ENCODE results near the gene IFT57. TPM values are rescaled to one million over a fixed set of nuclear protein-coding genes. Genes with fewer than 3 reads are reported as not detected.

IFT57 gene
- total and polyA plus RNA-seq, 10 of the 15 experiments (the other 5 are each of a cell fraction or from before 2014, with no cell fraction given): 1.8 to 25.0 (median 7.5) TPM

DNA sequence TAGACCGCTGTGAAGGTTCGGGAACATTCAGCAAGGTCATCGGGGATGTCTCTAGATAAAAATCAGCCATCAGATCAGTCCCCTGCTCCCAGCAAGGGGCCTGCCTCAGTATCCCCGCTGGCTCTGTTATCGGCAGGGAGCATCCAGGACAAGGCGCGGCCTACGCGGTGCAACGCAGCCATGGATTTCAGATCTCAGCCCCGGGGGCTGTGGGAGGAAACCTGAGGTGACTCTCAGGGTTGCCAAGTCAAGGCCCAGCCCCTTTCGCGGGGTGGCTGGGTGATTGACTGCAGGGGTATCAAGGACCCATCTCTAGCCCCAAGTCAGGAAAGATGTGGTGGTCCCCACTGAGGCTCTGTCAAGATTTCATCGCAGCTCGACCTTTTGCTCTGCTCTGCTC lies 108.2 kb downstream of the IFT57 start:
- no peaks in the 10 kb centered on the region for H3K27me3 ChIP-seq (replicated peaks in 1 of 2; ENCODE audit: control insufficient read depth in 2 of 2, insufficient read depth in 2 of 2, low read length in 1 of 2)
- ChIA-PET CTCF (interaction anchor here (1.2 kb wide), 1 partner anchor 38 kb away, joined by 3 read pairs; no protein-coding TSS in a partner anchor), SMC1A (ENCODE audit: uncharacterized antibody, unreplicated experiment) (interaction anchor here (1.5 kb wide), 1 partner anchor 13 kb away, joined by 3 read pairs; no protein-coding TSS in a partner anchor), RAD21 (ENCODE audit: unreplicated experiment) (no interaction called here), POLR2A (no interaction called here)
- no peak overlapping the region for H3K9ac ChIP-seq (ENCODE audit: control insufficient read depth, insufficient read depth, low read length)
- TF ChIP-seq, protein P1, sequence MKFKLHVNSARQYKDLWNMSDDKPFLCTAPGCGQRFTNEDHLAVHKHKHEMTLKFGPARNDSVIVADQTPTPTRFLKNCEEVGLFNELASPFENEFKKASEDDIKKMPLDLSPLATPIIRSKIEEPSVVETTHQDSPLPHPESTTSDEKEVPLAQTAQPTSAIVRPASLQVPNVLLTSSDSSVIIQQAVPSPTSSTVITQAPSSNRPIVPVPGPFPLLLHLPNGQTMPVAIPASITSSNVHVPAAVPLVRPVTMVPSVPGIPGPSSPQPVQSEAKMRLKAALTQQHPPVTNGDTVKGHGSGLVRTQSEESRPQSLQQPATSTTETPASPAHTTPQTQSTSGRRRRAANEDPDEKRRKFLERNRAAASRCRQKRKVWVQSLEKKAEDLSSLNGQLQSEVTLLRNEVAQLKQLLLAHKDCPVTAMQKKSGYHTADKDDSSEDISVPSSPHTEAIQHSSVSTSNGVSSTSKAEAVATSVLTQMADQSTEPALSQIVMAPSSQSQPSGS (IDR thresholded peaks at IDR 0.05; ENCODE audit: low read length): no peak
- TF ChIP-seq RUNX3 (IDR thresholded peaks at IDR 0.05; ENCODE audit: low read length): no peak
- no peak for TF ChIP-seq KDM1A (IDR thresholded peaks at IDR 0.05; ENCODE audit: borderline replicate concordance)
- no peak for TF ChIP-seq ASH2L (IDR thresholded peaks at IDR 0.05; ENCODE audit: borderline replicate concordance, low read depth)
- TF ChIP-seq ATF3 (IDR thresholded peaks at IDR 0.05; ENCODE audit: borderline replicate concordance, extremely low read depth, low read depth, low read length): no peak
- no peak overlapping the region for H3K27ac ChIP-seq (ENCODE audit: control insufficient read depth, insufficient read depth)
- DNase-seq (ENCODE audit: low read depth, low spot score) (no peak), FAIRE-seq (no peak), ATAC-seq (no peak)
- no peak overlapping the region for H3K4me3 ChIP-seq
- no peak overlapping the region for H2AFZ ChIP-seq (ENCODE audit: control insufficient read depth, low read depth, low read length)
- H3K79me2 ChIP-seq (ENCODE audit: control insufficient read depth, insufficient read depth, low read length): no peaks in the 10 kb centered on the region
- H3K4me1 ChIP-seq (ENCODE audit: control insufficient read depth, insufficient read depth, low read length): no peaks in the 10 kb centered on the region
- no peaks in the 10 kb centered on the region for H3K36me3 ChIP-seq (ENCODE audit: control insufficient read depth in 2 of 2, insufficient read depth in 2 of 2, low read length in 1 of 2)
- H4K20me1 ChIP-seq (ENCODE audit: control insufficient read depth, insufficient read depth): no peaks in the 10 kb centered on the region
- H3K4me2 ChIP-seq (ENCODE audit: control insufficient read depth, insufficient read depth): no peak overlapping the region
- in situ Hi-C loops (cut with MboI) (no loop called here), intact Hi-C loops (cut with micrococcal nuclease; ENCODE audit: unreplicated experiment) (no loop called here)
- 95% methylated on average over 15 of the region's 15 CpGs for WGBS (ENCODE audit: insufficient coverage, insufficient replicate concordance, low lambda C conversion rate, missing lambda C conversion rate)
- no peaks in the 10 kb centered on the region for H3K9me3 ChIP-seq (replicated peaks; ENCODE audit: control insufficient read depth, insufficient read depth, low read length)
- no TSS peak for BruUV-seq (replicated peaks)

GRCh38 chr3:108110934-108111333 lies 111.3 kb downstream of the IFT57 start:
- no peak for TF ChIP-seq CBX5 (IDR thresholded peaks at IDR 0.05; ENCODE audit: low read depth)
- no peak for TF ChIP-seq NFYA (IDR thresholded peaks at IDR 0.05; ENCODE audit: borderline replicate concordance, low read depth, low read length)
- TF ChIP-seq CREM (IDR thresholded peaks at IDR 0.05; ENCODE audit: low read depth): no peak
- no peak for TF ChIP-seq CBFB (IDR thresholded peaks at IDR 0.05; ENCODE audit: low read depth)
- no peak for TF ChIP-seq FOXM1 (IDR thresholded peaks at IDR 0.05; ENCODE audit: low read depth, low read length)

More at GRCh38 chr3:108110934-108111333, 111.3 kb downstream of the IFT57 start:
- Histone ChIP-seq H3K36me3 (ENCODE audit: control insufficient read depth in 2 of 2, insufficient read depth in 2 of 2, low read length in 1 of 2) (no peaks in the 10 kb centered on the region), H3K4me3 (no peak overlapping the region), H3K27me3 (replicated peaks in 1 of 2; ENCODE audit: control insufficient read depth in 2 of 2, insufficient read depth in 2 of 2, low read length in 1 of 2) (no peaks in the 10 kb centered on the region), H3K4me1 (ENCODE audit: control insufficient read depth, insufficient read depth, low read length) (no peaks in the 10 kb centered on the region), H2AFZ (ENCODE audit: control insufficient read depth, low read depth, low read length) (no peak overlapping the region), H4K20me1 (ENCODE audit: control insufficient read depth, insufficient read depth) (no peaks in the 10 kb centered on the region), H3K4me2 (ENCODE audit: control insufficient read depth, insufficient read depth) (no peak overlapping the region), H3K79me2 (ENCODE audit: control insufficient read depth, insufficient read depth, low read length) (no peaks in the 10 kb centered on the region), H3K9ac (ENCODE audit: control insufficient read depth, insufficient read depth, low read length) (no peak overlapping the region), H3K27ac (ENCODE audit: control insufficient read depth, insufficient read depth) (no peak overlapping the region), H3K9me3 (replicated peaks; ENCODE audit: control insufficient read depth, insufficient read depth, low read length) (no peaks in the 10 kb centered on the region)
- no peak for FAIRE-seq
- POLR2A ChIA-PET: no interaction called here
- CTCF ChIA-PET: no interaction called here
- SMC1A ChIA-PET (ENCODE audit: uncharacterized antibody, unreplicated experiment): no interaction called here
- BruUV-seq (replicated peaks): no TSS peak
- intact Hi-C loops (cut with micrococcal nuclease; ENCODE audit: unreplicated experiment) (no loop called here), in situ Hi-C loops (cut with MboI) (no loop called here)
- DNase-seq (ENCODE audit: low read depth, low spot score): no peak
- WGBS (ENCODE audit: insufficient coverage, insufficient replicate concordance, low lambda C conversion rate, missing lambda C conversion rate): 98% methylated on average over 3 of the region's 3 CpGs
- ATAC-seq: no peak
- RAD21 ChIA-PET (ENCODE audit: unreplicated experiment): no interaction called here
